ENCODE data around the gene RPL3.
"Not testable (repeated sequence)": the region's sequence is repeated elsewhere in the genome, so short reads cannot be mapped to it uniquely, and the experiment has no call there.

Gene RPL3

DNA sequence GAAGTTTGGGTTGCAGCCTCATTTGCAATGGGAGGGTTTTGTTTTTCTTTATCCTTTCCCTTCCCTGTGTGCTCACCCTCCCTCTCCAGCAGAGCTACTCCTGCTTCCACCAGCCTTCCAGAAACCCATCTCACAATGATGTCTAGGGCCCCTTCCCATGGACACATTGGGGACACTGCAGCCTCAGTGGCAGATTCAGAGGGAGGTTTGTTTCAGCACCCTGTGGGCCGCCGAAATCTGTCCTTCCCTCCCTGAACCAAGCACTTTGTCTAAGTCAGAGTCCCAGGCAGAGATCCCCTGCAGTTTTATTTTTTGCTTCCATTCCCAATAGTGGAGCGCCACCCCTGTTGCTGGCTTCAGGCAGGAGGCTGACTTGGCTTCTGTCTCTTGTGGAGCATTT, 21.8 kb upstream of the RPL3 start:
- H3K36me3 ChIP-seq (ENCODE audit: control insufficient read depth in 5 of 5, insufficient read depth in 5 of 5, low read length in 5 of 5): no peaks in the 10 kb centered on the region
- no peaks in the 10 kb centered on the region for H3K27me3 ChIP-seq (ENCODE audit: control insufficient read depth in 5 of 5, insufficient read depth in 4 of 5, low read length in 5 of 5)
- H3K9me3 ChIP-seq (ENCODE audit: control insufficient read depth in 5 of 5, low read length in 5 of 5): no peaks in the 10 kb centered on the region
- no peak overlapping the region for H3K9ac ChIP-seq (ENCODE audit: low read length in 5 of 5)
- no peak overlapping the region for H3K27ac ChIP-seq (ENCODE audit: low read depth, low read length)
- peaks cover 0 to 7% (median 0%) of the 10 kb centered on the region in 5 donors for H3K4me1 ChIP-seq (ENCODE audit: control insufficient read depth in 5 of 5, insufficient read depth in 5 of 5, low read length in 5 of 5)
- no peak overlapping the region for H3K4me3 ChIP-seq (ENCODE audit: low read depth in 1 of 5, low read length in 5 of 5)

DNA sequence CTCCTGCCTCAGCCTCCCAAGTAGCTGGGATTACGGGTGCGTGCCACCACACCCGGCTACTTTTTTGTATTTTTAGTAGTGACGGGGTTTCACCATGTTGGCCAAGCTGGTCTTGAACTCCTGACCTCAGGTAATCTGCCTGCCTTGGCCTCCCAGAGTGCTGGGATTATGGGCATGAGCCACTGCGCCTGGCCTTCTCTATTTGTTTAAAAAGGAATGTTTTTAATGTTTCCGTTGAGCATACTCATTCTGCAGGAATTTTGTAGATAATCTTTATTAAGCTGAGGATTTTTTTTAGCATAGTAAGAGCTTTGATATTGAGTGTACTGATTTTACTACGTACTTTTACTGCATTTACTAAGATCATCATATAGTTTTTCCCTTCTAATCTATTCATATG, 20.4 kb upstream of the RPL3 start:
- H3K27me3 ChIP-seq (ENCODE audit: control insufficient read depth in 5 of 5, insufficient read depth in 4 of 5, low read length in 5 of 5); H3K4me1 ChIP-seq (ENCODE audit: control insufficient read depth in 5 of 5, insufficient read depth in 5 of 5, low read length in 5 of 5); H3K9ac ChIP-seq (ENCODE audit: low read length in 5 of 5); H3K9me3 ChIP-seq (ENCODE audit: control insufficient read depth in 5 of 5, low read length in 5 of 5); H3K27ac ChIP-seq (ENCODE audit: low read depth, low read length); H3K36me3 ChIP-seq (ENCODE audit: control insufficient read depth in 5 of 5, insufficient read depth in 5 of 5, low read length in 5 of 5); H3K4me3 ChIP-seq (ENCODE audit: low read depth in 1 of 5, low read length in 5 of 5): not testable (repeated sequence)

DNA sequence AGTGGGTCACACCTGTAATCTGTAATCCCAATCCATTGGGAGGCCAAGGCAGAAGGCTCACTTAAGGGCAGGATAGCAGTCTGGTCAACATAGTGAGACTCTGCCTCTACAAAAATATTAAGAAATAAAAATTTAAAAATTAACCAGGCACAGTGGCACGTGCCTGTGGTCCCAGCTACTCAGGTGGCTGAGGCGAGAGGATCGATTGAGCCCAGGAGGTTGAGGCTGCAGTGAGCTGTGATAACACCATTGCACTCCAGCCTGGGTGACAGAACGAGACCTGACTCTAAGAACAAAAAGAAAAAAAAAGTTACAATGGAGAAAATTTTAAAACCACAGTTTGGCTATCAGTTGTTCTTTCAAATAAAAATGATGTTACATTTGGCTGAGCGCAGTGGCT, 17.0 kb upstream of the RPL3 start:
- H3K36me3 ChIP-seq (ENCODE audit: control insufficient read depth in 5 of 5, insufficient read depth in 5 of 5, low read length in 5 of 5): no peaks in the 10 kb centered on the region
- H3K9ac ChIP-seq (ENCODE audit: low read length in 5 of 5): no peak overlapping the region
- H3K9me3 ChIP-seq (ENCODE audit: control insufficient read depth in 5 of 5, low read length in 5 of 5): no peaks in the 10 kb centered on the region
- peaks cover 0 to 4% (median 3%) of the 10 kb centered on the region in 5 donors for H3K4me1 ChIP-seq (ENCODE audit: control insufficient read depth in 5 of 5, insufficient read depth in 5 of 5, low read length in 5 of 5)
- H3K4me3 ChIP-seq (ENCODE audit: low read depth in 1 of 5, low read length in 5 of 5): no peak overlapping the region
- no peaks in the 10 kb centered on the region for H3K27me3 ChIP-seq (ENCODE audit: control insufficient read depth in 5 of 5, insufficient read depth in 4 of 5, low read length in 5 of 5)
- no peak overlapping the region for H3K27ac ChIP-seq (ENCODE audit: low read depth, low read length)

DNA sequence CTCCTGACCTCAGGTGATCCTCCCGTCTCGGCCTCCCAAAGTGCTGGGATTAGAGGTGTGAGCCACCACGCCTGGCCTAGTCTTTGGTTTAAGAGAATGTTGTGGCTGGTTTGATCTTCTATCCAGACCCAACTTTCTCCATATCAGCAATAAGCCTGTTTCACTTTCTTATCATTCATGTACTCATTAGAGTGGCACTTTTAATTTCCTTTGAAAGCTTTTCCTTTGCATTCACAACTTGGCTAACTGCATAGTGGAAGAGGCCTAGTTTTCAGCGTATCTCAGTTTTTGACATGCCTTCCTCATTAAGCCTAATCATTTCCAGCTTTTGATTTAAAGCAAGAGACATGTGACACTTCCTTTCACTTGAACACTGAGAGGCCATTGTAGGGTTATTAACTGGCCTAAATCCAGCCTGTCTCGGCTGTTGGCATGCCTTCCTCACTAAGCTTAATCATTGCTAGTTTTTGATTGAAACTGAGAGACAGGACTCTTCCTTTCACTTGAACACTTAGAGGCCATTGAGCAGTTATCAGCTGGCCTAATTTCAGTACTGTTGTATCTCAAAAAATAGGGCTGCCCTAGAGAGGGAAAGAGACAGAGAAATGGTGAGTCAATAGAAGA, 13.1 kb upstream of the RPL3 start:
- Histone ChIP-seq H3K4me1 (ENCODE audit: control insufficient read depth in 5 of 5, insufficient read depth in 5 of 5, low read length in 5 of 5) (peaks cover 0 to 12% (median 3%) of the 10 kb centered on the region in 5 donors), H3K27me3 (ENCODE audit: control insufficient read depth in 5 of 5, insufficient read depth in 4 of 5, low read length in 5 of 5) (no peaks in the 10 kb centered on the region), H3K9me3 (ENCODE audit: control insufficient read depth in 5 of 5, low read length in 5 of 5) (no peaks in the 10 kb centered on the region), H3K36me3 (ENCODE audit: control insufficient read depth in 5 of 5, insufficient read depth in 5 of 5, low read length in 5 of 5) (no peaks in the 10 kb centered on the region), H3K9ac (ENCODE audit: low read length in 5 of 5) (peak overlapping the region in 1 of 5 donors; percentile 16), H3K27ac (ENCODE audit: low read depth, low read length) (no peak overlapping the region), H3K4me3 (ENCODE audit: low read depth in 1 of 5, low read length in 5 of 5) (no peak overlapping the region)

DNA sequence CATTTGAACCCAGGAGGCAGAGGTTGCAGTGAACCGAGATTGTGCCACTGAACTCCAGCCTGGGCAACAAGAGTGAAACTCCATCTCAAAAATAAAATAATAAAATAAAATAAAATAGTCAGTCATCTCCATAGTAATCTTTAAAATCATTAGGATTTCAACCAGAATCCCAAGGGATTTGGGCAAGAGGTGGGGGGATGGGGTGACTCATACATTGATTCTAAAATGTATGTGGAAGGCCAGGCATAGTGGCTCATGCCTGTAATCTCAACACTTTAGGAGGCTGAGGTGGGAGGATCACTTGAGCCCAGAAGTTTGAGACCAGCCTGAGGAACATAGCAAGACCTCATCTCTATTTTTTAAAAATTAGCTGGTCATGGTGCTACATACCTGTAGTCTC, 11.1 kb upstream of the RPL3 start:
- not testable (repeated sequence) for H3K36me3 ChIP-seq (ENCODE audit: control insufficient read depth in 5 of 5, insufficient read depth in 5 of 5, low read length in 5 of 5); H3K9ac ChIP-seq (ENCODE audit: low read length in 5 of 5); H3K4me3 ChIP-seq (ENCODE audit: low read depth in 1 of 5, low read length in 5 of 5); H3K9me3 ChIP-seq (ENCODE audit: control insufficient read depth in 5 of 5, low read length in 5 of 5); H3K27ac ChIP-seq (ENCODE audit: low read depth, low read length); H3K27me3 ChIP-seq (ENCODE audit: control insufficient read depth in 5 of 5, insufficient read depth in 4 of 5, low read length in 5 of 5)
- H3K4me1 ChIP-seq (ENCODE audit: control insufficient read depth in 5 of 5, insufficient read depth in 5 of 5, low read length in 5 of 5): peaks cover 0 to 12% (median 3%) of the 10 kb centered on the region in 5 donors

DNA sequence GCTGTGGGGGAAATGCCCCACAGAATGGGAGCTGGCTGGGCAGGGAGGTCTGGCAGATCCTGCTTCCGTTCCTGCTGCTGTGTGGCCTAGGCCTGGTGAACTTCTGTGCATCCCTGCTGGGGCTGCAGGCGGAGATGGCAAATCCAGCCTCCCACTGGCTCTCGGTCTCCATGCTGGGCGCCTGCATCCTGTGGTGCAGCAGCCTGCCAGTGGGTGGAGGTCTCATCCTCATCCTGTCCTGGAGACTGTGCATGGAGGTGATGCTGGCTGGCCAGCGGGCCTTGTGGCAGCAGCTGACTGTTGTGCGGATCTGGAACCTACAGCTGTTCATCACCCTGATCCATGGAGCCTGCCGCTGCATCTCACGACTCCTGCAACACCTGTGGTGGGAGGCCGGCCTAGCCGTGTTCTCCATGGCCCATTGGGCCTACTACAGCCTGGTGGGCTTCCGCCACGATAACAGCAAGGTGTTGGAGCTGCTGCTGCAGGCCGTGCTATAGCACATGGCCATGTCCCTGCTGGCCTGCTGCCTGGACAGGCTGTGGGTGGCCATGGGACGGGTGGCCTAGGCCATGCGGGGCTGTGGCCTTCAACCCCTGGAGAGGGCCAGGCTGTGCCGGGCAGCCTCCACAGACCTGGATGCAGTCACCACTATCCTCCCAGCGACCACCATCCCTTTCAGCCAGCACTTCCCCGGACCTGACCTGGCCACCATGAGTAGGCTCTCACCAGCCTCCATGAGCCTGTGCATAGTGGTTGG, 8.8 kb upstream of the RPL3 start:
- no peak overlapping the region for H3K9ac ChIP-seq (ENCODE audit: low read length in 5 of 5)
- no peaks in the 10 kb centered on the region for H3K27me3 ChIP-seq (ENCODE audit: control insufficient read depth in 5 of 5, insufficient read depth in 4 of 5, low read length in 5 of 5)
- no peaks in the 10 kb centered on the region for H3K9me3 ChIP-seq (ENCODE audit: control insufficient read depth in 5 of 5, low read length in 5 of 5)
- H3K36me3 ChIP-seq (ENCODE audit: control insufficient read depth in 5 of 5, insufficient read depth in 5 of 5, low read length in 5 of 5): no peaks in the 10 kb centered on the region
- no peak overlapping the region for H3K4me3 ChIP-seq (ENCODE audit: low read depth in 1 of 5, low read length in 5 of 5)
- peaks cover 0 to 12% (median 3%) of the 10 kb centered on the region in 5 donors for H3K4me1 ChIP-seq (ENCODE audit: control insufficient read depth in 5 of 5, insufficient read depth in 5 of 5, low read length in 5 of 5)
- H3K27ac ChIP-seq (ENCODE audit: low read depth, low read length): no peak overlapping the region

DNA sequence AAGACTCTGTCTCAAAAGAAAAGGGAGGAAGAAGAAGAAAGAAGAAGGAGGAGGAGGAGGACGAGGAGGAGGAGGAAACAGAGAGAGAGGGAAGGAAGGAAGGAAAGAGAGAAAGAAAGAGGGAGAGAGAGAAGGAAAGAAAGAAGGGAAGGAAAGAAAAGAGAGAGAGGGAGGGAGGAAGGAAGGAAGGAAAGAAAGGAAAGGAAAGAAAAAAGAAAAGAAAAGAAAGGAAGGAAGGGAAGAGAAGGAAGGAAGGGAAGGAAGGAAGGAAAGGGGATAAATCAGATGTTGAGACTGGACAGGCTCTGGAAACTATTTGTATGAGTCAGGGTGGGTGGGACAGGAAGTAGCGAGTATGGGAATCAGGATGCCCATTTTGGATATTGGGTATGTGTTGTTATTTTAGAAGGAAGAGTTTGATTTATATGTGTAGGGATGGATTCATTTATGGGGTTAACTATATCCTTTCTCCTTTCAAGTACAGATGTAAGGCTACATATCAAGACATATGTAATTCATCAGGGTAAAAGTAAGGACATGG, 6.0 kb upstream of the RPL3 start:
- no peaks in the 10 kb centered on the region for H3K36me3 ChIP-seq (ENCODE audit: control insufficient read depth in 5 of 5, insufficient read depth in 5 of 5, low read length in 5 of 5)
- H3K9me3 ChIP-seq (ENCODE audit: control insufficient read depth in 5 of 5, low read length in 5 of 5): no peaks in the 10 kb centered on the region
- no peak overlapping the region for H3K4me3 ChIP-seq (ENCODE audit: low read depth in 1 of 5, low read length in 5 of 5)
- H3K4me1 ChIP-seq (ENCODE audit: control insufficient read depth in 5 of 5, insufficient read depth in 5 of 5, low read length in 5 of 5): peaks cover 0 to 8% (median 2%) of the 10 kb centered on the region in 5 donors
- H3K9ac ChIP-seq (ENCODE audit: low read length in 5 of 5): no peak overlapping the region
- H3K27me3 ChIP-seq (ENCODE audit: control insufficient read depth in 5 of 5, insufficient read depth in 4 of 5, low read length in 5 of 5): no peaks in the 10 kb centered on the region
- no peak overlapping the region for H3K27ac ChIP-seq (ENCODE audit: low read depth, low read length)

DNA sequence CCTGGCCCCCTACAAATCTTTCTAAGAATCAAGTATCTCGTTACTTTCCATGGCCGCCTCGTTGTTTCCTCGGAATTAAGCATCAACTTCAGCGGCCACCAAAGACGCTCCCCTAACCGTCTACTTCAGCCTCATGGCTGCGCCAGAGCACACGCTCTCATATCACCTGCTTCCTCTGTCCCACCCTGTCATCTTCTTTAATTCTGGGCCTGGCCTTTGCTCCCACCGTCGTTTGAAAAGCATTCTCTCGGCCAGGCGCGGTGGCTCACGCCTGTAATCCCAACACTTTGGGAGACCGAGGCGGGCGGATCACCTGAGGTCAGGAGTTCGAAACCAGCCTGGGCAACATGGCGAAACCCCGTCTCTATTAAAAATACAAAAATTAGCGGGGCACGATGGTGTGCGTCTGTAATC, 1.2 kb upstream of the RPL3 start:
- peaks cover 4 to 28% (median 23%) of the 10 kb centered on the region in 5 donors for H3K36me3 ChIP-seq (ENCODE audit: control insufficient read depth in 5 of 5, insufficient read depth in 5 of 5, low read length in 5 of 5)
- H3K9me3 ChIP-seq (ENCODE audit: control insufficient read depth in 5 of 5, low read length in 5 of 5); H3K27me3 ChIP-seq (ENCODE audit: control insufficient read depth in 5 of 5, insufficient read depth in 4 of 5, low read length in 5 of 5); H3K9ac ChIP-seq (ENCODE audit: low read length in 5 of 5): not testable (repeated sequence)
- peak overlapping the region; percentile 95 for H3K27ac ChIP-seq (ENCODE audit: low read depth, low read length)
- peak overlapping the region in 2 of 5 donors; percentile 90 to 91 for H3K4me3 ChIP-seq (ENCODE audit: low read depth in 1 of 5, low read length in 5 of 5)
- peaks cover 11 to 40% (median 35%) of the 10 kb centered on the region in 5 donors for H3K4me1 ChIP-seq (ENCODE audit: control insufficient read depth in 5 of 5, insufficient read depth in 5 of 5, low read length in 5 of 5)

DNA sequence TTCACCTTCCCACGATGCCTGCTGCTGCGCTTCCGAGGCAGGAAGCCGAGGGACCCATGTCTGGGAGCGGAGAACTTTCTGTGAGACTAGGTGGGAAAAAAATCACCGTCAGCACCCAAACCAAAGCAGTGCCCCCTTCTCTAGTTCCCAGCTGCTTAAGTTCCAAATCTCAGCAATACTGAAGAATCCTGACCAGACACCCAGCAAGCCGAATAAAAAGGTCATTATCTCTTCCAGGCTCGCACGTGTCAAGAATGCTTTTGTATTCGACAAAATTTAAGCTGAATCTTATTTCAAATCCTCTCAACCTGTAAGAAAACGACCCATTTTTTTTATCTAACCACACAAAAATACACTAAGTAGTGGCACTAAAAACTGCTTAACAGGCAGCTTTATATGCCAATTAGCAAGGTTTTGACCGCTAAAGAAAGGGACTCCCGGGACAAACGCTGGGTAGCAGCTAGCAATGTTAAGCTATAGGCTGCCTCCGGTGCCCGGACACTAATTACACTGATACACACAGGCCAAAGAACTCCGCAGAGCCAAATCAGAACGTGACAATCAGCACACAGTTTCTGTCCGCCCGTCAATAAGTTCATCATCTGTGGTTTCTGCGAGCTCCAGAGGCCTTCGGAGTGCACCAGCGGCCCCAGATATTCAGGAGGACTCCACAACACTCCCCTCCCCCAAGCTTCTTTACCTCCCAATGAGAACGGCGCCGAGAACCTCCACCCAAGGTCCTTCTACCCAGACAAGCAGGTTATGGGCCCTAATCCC, 728 bp downstream of the RPL3 start:
- no peaks in the 10 kb centered on the region for H3K9me3 ChIP-seq (ENCODE audit: control insufficient read depth in 5 of 5, low read length in 5 of 5)
- no peaks in the 10 kb centered on the region for H3K27me3 ChIP-seq (ENCODE audit: control insufficient read depth in 5 of 5, insufficient read depth in 4 of 5, low read length in 5 of 5)
- H3K36me3 ChIP-seq (ENCODE audit: control insufficient read depth in 5 of 5, insufficient read depth in 5 of 5, low read length in 5 of 5): peaks cover 6 to 47% (median 42%) of the 10 kb centered on the region in 5 donors
- peaks cover 11 to 52% (median 39%) of the 10 kb centered on the region in 5 donors for H3K4me1 ChIP-seq (ENCODE audit: control insufficient read depth in 5 of 5, insufficient read depth in 5 of 5, low read length in 5 of 5)
- peak overlapping the region; percentile 90 to 95 (median 91) for H3K4me3 ChIP-seq (ENCODE audit: low read depth in 1 of 5, low read length in 5 of 5)
- H3K9ac ChIP-seq (ENCODE audit: low read length in 5 of 5): peak overlapping the region; percentile 85 to 97 (median 96)
- peak overlapping the region; percentile 95 for H3K27ac ChIP-seq (ENCODE audit: low read depth, low read length)
